Large intestine (tissue), 3 donors: ENCODE results near the gene MRPL45. TPM values are rescaled to one million over a fixed set of nuclear protein-coding genes. Genes with fewer than 3 reads are reported as not detected.
"Not testable (repeated sequence)": the region's sequence is repeated elsewhere in the genome, so short reads cannot be mapped to it uniquely, and the experiment has no call there.

Experiments used
- DNase-seq, 2 donors: peaks; one replicate each; pipeline versions ENCODE4 v3.0.0 to v3.0.0-alpha.2; 2013
- H3K27ac ChIP-seq: one replicate; pipeline ENCODE4 v1.5.1; 2013; ENCODE audit warnings: low read length
- H3K27me3 ChIP-seq: 2 replicates; pipeline ENCODE4 v1.6.1; 2013; ENCODE audit warnings: low read length; ENCODE audit not compliant: control insufficient read depth, insufficient read depth
- H3K36me3 ChIP-seq: 2 replicates; pipeline ENCODE4 v1.6.1; 2013; ENCODE audit warnings: low read length; ENCODE audit not compliant: control insufficient read depth, insufficient read depth
- H3K4me1 ChIP-seq: one replicate; pipeline ENCODE4 v1.6.1; 2013; ENCODE audit warnings: low read length; ENCODE audit not compliant: control insufficient read depth, insufficient read depth
- H3K4me3 ChIP-seq: one replicate; pipeline ENCODE4 v1.5.1; 2013; ENCODE audit warnings: low read length
- H3K9me3 ChIP-seq: one replicate; pipeline ENCODE4 v1.6.1; 2013; ENCODE audit warnings: mild to moderate bottlenecking, low read depth, low read length, moderate library complexity; ENCODE audit not compliant: control insufficient read depth
- WGBS: methylation state at CpG from one replicate; pipeline ENCODE4 v1.1.5; 2013; ENCODE audit warnings: low lambda C conversion rate; ENCODE audit not compliant: insufficient coverage; 5-methylcytosine and 5-hydroxymethylcytosine counted together
- polyA plus RNA-seq: library from polyadenylated mRNA; unstranded; fragments of 120-200 nt; gene quantifications from one replicate; pipeline ENCODE4 v1.2.1, GENCODE V29; 2013

MRPL45 gene
- polyA plus RNA-seq, 1 donor = 54.9 TPM

- not testable (repeated sequence) for H3K27me3 ChIP-seq, H3K9me3 ChIP-seq, H3K4me3 ChIP-seq, H3K4me1 ChIP-seq, H3K36me3 ChIP-seq, H3K27ac ChIP-seq
- DNase-seq = peak; percentile 18 to 20
Measured at GRCh38 chr17:38285994-38286393, 11.0 kb upstream of the MRPL45 start.

DNA sequence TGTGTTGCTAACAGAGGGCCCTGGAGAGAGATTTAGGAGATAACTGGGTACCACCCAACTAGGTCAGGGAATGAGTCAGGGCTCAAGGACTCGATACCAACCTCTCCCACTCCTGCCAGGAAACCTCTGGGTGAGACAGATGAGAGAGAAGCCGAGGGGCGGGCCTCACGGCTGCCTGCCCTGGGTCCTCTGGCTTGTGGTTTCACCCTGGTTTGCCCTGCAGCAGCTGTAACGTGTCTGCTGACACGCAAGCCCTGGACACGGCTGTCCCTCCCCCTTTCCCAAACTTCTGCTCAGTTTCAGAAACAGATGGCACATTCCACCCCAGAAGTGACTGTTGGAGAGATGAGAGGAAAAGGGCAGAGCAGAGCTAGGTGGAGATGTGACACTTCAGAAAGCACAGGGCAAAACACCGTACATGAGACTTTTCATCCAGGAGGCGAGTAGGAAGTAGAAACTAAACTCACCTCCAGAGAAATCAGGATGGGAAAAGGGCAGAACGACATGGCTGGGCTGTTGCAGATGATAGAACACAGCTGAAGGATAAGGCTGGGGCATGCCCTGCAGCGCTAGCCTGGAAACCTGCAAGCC, 10.4 kb upstream of the MRPL45 start:
- H3K27me3 ChIP-seq, H3K36me3 ChIP-seq, H3K9me3 ChIP-seq, H3K4me1 ChIP-seq, H3K4me3 ChIP-seq: not testable (repeated sequence)
- peak overlapping the region; percentile 84 for H3K27ac ChIP-seq
- DNase-seq = peak; percentile 6 to 55
- WGBS = no CpG with 5 or more reads among the region's 11 CpGs

GRCh38 chr17:38288217-38288827, 8.6 kb upstream of the MRPL45 start:
- H3K4me1 ChIP-seq, H3K27me3 ChIP-seq, DNase-seq, H3K36me3 ChIP-seq, H3K27ac ChIP-seq, H3K4me3 ChIP-seq, H3K9me3 ChIP-seq: not testable (repeated sequence)
- 83% methylated on average over 1 of the region's 12 CpGs for WGBS

- not testable (repeated sequence) for DNase-seq, H3K36me3 ChIP-seq, H3K27ac ChIP-seq, H3K4me3 ChIP-seq, H3K9me3 ChIP-seq, H3K4me1 ChIP-seq, H3K27me3 ChIP-seq
- no CpG with 5 or more reads among the region's 1 CpG for WGBS
Measured at GRCh38 chr17:38289760-38290159, 7.2 kb upstream of the MRPL45 start.

DNA sequence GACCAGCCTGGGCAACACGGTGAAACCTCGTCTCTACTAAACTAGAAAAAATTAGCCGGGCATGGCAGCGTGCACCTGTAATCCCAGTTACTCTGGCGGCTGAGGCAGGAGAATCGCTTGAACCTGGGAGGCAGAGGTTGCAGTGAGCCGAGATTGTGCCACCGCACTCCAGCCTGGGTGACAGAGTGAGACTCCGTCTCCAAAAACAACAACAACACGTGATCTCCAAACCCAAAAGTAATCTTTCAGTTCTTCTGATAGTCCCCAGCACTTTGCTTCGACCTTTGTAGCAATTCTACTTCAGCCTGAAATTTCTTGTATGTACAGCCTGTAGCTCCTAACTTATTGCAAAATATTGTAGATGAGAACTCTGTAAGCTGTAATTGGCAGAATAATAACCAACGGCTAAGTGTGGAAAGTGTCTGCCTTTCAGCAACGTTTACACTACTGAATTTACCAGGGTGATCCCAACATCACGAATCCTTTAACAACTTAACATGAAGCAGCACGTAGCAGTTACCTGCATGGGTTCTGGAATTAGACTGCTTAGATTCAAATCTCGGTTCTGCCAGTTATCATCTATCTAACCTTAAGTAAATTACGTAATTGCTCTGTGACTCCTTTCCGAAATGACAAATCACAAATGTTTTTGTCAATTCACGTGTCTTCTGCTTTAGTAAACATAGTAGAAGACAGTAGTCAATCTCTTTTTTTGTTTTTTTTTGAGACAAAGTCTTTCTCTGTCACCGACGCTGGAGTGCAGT, 1.2 kb upstream of the MRPL45 start:
- DNase-seq, H3K27me3 ChIP-seq, H3K9me3 ChIP-seq, H3K36me3 ChIP-seq, H3K27ac ChIP-seq, H3K4me1 ChIP-seq, H3K4me3 ChIP-seq: not testable (repeated sequence)
- WGBS = 100% methylated on average over 1 of the region's 21 CpGs

DNA sequence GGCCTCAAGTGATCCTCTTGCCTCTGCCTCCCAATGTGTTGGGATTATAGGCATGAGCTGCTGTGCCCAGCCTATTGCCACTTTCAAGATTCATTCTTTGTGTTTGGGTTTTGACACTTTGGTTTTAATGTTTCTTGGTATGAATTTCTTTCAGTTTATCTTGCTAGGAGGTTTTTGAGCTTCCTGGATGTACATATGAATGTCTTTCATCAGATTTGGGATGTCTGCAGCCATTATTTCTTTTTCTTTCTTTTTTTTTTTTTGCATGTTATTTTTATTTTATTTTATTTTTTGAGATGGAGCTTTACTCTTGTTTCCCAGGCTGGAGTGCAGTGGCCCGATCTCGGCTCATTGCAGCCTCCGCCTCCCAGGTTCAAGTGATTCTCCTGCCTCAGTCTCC, 18.5 kb downstream of the MRPL45 start:
- no peak overlapping the region for H3K4me3 ChIP-seq
- H3K36me3 ChIP-seq = peaks cover 18% of the 10 kb centered on the region
- H3K27me3 ChIP-seq = no peaks in the 10 kb centered on the region
- no peaks in the 10 kb centered on the region for H3K9me3 ChIP-seq
- no CpG with 5 or more reads among the region's 3 CpGs for WGBS
- no peak overlapping the region for H3K27ac ChIP-seq
- no peak for DNase-seq
- H3K4me1 ChIP-seq = no peaks in the 10 kb centered on the region

DNA sequence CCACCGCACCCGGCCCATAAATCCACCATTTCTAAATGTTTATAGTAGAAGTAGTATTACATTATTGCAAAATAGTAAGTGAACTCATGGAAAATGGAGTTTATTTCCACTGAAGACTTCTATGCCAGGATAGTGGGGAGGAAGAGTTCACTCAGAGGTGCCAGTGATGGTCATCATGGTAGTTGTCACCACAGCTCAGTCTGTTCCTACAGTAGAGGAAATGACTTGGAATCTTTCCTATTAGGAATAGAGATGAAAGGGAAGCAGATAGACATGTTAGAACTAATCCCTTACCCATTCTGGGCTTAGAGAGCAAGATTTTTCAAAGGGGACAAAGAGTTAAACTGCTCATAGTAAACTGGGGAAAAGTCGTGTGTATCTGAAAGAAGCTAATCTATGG, 20.1 kb downstream of the MRPL45 start:
- Histone ChIP-seq H3K4me1 (no peaks in the 10 kb centered on the region), H3K4me3 (no peak overlapping the region), H3K9me3 (no peaks in the 10 kb centered on the region), H3K36me3 (peaks cover 24% of the 10 kb centered on the region), H3K27ac (no peak overlapping the region), H3K27me3 (no peaks in the 10 kb centered on the region)
- DNase-seq = no peak
- no CpG with 5 or more reads among the region's 3 CpGs for WGBS

- H3K36me3 ChIP-seq = peaks cover 26% of the 10 kb centered on the region
- H3K27ac ChIP-seq = no peak overlapping the region
- DNase-seq = peak in 1 of 2 donors; percentile 0
- WGBS = no CpG with 5 or more reads among the region's 10 CpGs
- H3K9me3 ChIP-seq = no peaks in the 10 kb centered on the region
- H3K27me3 ChIP-seq = no peaks in the 10 kb centered on the region
- H3K4me3 ChIP-seq = no peak overlapping the region
- H3K4me1 ChIP-seq = peaks cover 18% of the 10 kb centered on the region
Measured at GRCh38 chr17:38320482-38320881, 23.5 kb downstream of the MRPL45 start.

DNA sequence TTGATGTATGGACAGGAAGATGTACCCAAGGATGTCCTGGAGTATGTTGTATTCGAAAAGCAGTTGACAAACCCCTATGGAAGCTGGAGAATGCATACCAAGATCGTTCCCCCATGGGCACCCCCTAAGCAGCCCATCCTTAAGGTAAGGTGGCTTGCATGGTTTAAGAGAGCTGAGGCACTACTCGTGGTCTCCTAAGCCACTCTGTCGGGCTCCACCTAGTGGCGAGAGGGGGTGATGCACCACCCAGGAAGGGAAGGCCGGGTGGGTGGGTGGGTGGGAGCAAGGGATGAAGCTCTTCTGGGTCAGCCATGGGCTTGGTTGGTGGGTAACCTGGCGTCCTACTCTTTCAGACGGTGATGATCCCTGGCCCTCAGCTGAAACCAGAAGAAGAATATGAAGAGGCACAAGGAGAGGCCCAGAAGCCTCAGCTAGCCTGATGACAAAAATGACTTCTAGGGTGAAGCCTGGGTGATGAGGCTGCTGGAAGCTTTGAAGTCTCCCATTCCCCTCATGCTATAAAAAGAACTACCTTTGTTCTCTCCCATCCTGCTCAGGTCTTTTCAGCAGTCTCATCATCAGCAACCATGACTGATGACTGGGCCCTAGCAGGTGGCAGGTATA, 25.3 kb downstream of the MRPL45 start:
- Histone ChIP-seq H3K4me1 (peaks cover 29% of the 10 kb centered on the region), H3K36me3 (peaks cover 23% of the 10 kb centered on the region), H3K27ac (no peak overlapping the region), H3K9me3 (no peaks in the 10 kb centered on the region), H3K4me3 (no peak overlapping the region), H3K27me3 (no peaks in the 10 kb centered on the region)
- peak in 1 of 2 donors; percentile 27 for DNase-seq
- no CpG with 5 or more reads among the region's 8 CpGs for WGBS

DNA sequence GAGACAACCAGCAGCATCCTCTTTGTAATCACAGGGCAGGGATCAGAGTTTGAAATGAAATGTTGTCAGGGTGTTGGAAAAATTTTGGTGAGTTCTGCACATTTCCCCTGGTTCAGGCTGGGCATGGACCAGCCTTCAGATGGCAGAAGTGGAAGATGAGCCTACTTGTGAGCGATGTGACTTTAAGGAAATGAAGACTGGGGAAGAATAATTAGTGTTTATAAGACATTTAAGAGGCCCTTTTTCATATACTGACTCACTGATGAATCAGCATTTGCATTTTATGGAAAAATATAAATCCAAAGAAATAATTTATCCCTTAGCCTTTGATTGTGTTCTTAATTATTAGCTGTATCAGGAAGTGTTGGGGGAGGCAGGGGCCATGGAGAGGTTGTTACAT, 25.9 kb downstream of the MRPL45 start:
- no CpG with 5 or more reads among the region's 1 CpG for WGBS
- H3K27me3 ChIP-seq = no peaks in the 10 kb centered on the region

More for the DNA sequence above, 25.9 kb downstream of the MRPL45 start:
- Histone ChIP-seq H3K4me3 (no peak overlapping the region), H3K4me1 (peaks cover 29% of the 10 kb centered on the region), H3K36me3 (peaks cover 23% of the 10 kb centered on the region), H3K9me3 (no peaks in the 10 kb centered on the region), H3K27ac (no peak overlapping the region)
- peak in 1 of 2 donors; percentile 1 for DNase-seq
